HepG2 (cell line): ENCODE data around the gene TRIM5.

ENCODE experiments used
- POLR2AphosphoS5 ChIP-seq: IDR thresholded peaks from 2 replicates; pipeline ENCODE4 v1.6.1; 2012; ENCODE audit warnings: low read depth, low read length
- PTBP1 ChIP-seq: fragments of 200-400 bp; formaldehyde crosslinking; IDR thresholded peaks from 2 replicates; pipeline ENCODE4 v1.6.1; 2018; ENCODE audit warnings: low read length, low read depth; ENCODE audit not compliant: poor library complexity, severe bottlenecking
- RFXANK ChIP-seq: IDR thresholded peaks from 2 replicates; pipeline ENCODE4 v1.6.1; 2016
- SIN3A ChIP-seq: IDR thresholded peaks from 2 replicates; pipeline ENCODE4 v1.6.1; 2011; ENCODE audit warnings: low read depth, mild to moderate bottlenecking, control low read depth, low read length, borderline replicate concordance
- SMARCE1 ChIP-seq: fragments of 450-650 bp; IDR thresholded peaks from 2 replicates; pipeline ENCODE4 v1.6.1; 2017; ENCODE audit warnings: borderline replicate concordance
- ZNF10 ChIP-seq: sonication (generic); formaldehyde crosslinking; IDR thresholded peaks from 2 replicates; pipeline ENCODE4 v1.4.0; 2020; ENCODE audit warnings: mild to moderate bottlenecking, low read depth, missing genetic modification reagents, borderline replicate concordance
- ZNF17 ChIP-seq: sonication (generic); formaldehyde crosslinking; IDR thresholded peaks from 2 replicates; pipeline ENCODE4 v1.5.0; 2020; ENCODE audit warnings: mild to moderate bottlenecking, missing genetic modification reagents
- TF ChIP-seq, protein P1 (sequence below): sonication (generic); formaldehyde crosslinking; IDR thresholded peaks from 2 replicates; pipeline ENCODE4 v1.8.1; 2022; ENCODE audit warnings: low read depth, mild to moderate bottlenecking, missing genetic modification reagents
- TF ChIP-seq, protein P2 (sequence below): sonication (generic); formaldehyde crosslinking; IDR thresholded peaks from 2 replicates; pipeline ENCODE4 v1.4.0; 2020; ENCODE audit warnings: missing genetic modification reagents
- TF ChIP-seq, protein P3 (sequence below): sonication (generic); formaldehyde crosslinking; IDR thresholded peaks from 2 replicates; pipeline ENCODE4 v1.5.0; 2020; ENCODE audit warnings: mild to moderate bottlenecking, missing genetic modification reagents, moderate library complexity
- TF ChIP-seq, protein P4 (sequence below): sonication (generic); formaldehyde crosslinking; conservative IDR thresholded peaks from 2 replicates; pipeline ENCODE4 v1.4.0; 2020; ENCODE audit warnings: mild to moderate bottlenecking, missing genetic modification reagents, moderate library complexity

DNA sequence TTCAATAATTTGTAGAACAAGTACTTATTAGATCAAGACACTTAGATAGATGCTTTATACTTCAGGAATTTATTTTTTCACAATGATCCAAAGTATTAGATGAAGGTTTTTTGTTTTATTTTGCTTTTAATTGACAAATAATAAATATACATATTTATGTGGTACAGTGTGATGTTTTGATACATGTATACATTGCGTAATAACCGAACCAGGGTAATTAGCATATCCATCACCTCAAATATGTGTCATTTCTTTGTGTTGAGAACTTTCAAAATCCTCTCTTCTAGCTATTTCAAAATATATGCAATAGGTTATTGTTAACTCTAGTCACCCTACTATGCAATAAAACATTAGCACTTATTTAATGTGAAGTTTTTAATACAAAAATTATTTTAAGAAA is 21.4 kb downstream of the TRIM5 start:
- TF ChIP-seq POLR2AphosphoS5 = no peak
- TF ChIP-seq, protein P1, sequence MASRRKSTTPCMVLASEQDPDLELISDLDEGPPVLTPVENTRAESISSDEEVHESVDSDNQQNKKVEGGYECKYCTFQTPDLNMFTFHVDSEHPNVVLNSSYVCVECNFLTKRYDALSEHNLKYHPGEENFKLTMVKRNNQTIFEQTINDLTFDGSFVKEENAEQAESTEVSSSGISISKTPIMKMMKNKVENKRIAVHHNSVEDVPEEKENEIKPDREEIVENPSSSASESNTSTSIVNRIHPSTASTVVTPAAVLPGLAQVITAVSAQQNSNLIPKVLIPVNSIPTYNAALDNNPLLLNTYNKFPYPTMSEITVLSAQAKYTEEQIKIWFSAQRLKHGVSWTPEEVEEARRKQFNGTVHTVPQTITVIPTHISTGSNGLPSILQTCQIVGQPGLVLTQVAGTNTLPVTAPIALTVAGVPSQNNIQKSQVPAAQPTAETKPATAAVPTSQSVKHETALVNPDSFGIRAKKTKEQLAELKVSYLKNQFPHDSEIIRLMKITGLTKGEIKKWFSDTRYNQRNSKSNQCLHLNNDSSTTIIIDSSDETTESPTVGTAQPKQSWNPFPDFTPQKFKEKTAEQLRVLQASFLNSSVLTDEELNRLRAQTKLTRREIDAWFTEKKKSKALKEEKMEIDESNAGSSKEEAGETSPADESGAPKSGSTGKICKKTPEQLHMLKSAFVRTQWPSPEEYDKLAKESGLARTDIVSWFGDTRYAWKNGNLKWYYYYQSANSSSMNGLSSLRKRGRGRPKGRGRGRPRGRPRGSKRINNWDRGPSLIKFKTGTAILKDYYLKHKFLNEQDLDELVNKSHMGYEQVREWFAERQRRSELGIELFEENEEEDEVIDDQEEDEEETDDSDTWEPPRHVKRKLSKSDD (CRISPR knock-in tag) = no peak
- no peak for TF ChIP-seq ZNF10 (CRISPR knock-in tag)
- TF ChIP-seq, protein P2, sequence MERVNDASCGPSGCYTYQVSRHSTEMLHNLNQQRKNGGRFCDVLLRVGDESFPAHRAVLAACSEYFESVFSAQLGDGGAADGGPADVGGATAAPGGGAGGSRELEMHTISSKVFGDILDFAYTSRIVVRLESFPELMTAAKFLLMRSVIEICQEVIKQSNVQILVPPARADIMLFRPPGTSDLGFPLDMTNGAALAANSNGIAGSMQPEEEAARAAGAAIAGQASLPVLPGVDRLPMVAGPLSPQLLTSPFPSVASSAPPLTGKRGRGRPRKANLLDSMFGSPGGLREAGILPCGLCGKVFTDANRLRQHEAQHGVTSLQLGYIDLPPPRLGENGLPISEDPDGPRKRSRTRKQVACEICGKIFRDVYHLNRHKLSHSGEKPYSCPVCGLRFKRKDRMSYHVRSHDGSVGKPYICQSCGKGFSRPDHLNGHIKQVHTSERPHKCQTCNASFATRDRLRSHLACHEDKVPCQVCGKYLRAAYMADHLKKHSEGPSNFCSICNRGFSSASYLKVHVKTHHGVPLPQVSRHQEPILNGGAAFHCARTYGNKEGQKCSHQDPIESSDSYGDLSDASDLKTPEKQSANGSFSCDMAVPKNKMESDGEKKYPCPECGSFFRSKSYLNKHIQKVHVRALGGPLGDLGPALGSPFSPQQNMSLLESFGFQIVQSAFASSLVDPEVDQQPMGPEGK (CRISPR knock-in tag) = no peak
- TF ChIP-seq, protein P3, sequence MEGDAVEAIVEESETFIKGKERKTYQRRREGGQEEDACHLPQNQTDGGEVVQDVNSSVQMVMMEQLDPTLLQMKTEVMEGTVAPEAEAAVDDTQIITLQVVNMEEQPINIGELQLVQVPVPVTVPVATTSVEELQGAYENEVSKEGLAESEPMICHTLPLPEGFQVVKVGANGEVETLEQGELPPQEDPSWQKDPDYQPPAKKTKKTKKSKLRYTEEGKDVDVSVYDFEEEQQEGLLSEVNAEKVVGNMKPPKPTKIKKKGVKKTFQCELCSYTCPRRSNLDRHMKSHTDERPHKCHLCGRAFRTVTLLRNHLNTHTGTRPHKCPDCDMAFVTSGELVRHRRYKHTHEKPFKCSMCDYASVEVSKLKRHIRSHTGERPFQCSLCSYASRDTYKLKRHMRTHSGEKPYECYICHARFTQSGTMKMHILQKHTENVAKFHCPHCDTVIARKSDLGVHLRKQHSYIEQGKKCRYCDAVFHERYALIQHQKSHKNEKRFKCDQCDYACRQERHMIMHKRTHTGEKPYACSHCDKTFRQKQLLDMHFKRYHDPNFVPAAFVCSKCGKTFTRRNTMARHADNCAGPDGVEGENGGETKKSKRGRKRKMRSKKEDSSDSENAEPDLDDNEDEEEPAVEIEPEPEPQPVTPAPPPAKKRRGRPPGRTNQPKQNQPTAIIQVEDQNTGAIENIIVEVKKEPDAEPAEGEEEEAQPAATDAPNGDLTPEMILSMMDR (CRISPR knock-in tag) = no peak
- no peak for TF ChIP-seq SIN3A
- TF ChIP-seq PTBP1 = no peak
- no peak for TF ChIP-seq RFXANK (CRISPR knock-in tag)
- no peak for TF ChIP-seq ZNF17 (CRISPR knock-in tag)
- TF ChIP-seq, protein P4, sequence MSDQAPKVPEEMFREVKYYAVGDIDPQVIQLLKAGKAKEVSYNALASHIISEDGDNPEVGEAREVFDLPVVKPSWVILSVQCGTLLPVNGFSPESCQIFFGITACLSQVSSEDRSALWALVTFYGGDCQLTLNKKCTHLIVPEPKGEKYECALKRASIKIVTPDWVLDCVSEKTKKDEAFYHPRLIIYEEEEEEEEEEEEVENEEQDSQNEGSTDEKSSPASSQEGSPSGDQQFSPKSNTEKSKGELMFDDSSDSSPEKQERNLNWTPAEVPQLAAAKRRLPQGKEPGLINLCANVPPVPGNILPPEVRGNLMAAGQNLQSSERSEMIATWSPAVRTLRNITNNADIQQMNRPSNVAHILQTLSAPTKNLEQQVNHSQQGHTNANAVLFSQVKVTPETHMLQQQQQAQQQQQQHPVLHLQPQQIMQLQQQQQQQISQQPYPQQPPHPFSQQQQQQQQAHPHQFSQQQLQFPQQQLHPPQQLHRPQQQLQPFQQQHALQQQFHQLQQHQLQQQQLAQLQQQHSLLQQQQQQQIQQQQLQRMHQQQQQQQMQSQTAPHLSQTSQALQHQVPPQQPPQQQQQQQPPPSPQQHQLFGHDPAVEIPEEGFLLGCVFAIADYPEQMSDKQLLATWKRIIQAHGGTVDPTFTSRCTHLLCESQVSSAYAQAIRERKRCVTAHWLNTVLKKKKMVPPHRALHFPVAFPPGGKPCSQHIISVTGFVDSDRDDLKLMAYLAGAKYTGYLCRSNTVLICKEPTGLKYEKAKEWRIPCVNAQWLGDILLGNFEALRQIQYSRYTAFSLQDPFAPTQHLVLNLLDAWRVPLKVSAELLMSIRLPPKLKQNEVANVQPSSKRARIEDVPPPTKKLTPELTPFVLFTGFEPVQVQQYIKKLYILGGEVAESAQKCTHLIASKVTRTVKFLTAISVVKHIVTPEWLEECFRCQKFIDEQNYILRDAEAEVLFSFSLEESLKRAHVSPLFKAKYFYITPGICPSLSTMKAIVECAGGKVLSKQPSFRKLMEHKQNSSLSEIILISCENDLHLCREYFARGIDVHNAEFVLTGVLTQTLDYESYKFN (CRISPR knock-in tag) = no peak
- no peak for TF ChIP-seq SMARCE1
